GM19452 (cell line): ENCODE data around the gene MAFB.
A peak's percentile ranks its signal among the peaks of the same experiment; 100 is the strongest.
"Not testable (repeated sequence)": the region's sequence is repeated elsewhere in the genome, so short reads cannot be mapped to it uniquely, and the experiment has no call there.

ENCODE experiments used
- ATAC-seq: cut with Tn5 transposase; IDR thresholded peaks from one replicate; pipeline ENCODE4 v1.9.1; 2021; ENCODE audit not compliant: unreplicated experiment

Gene MAFB

DNA sequence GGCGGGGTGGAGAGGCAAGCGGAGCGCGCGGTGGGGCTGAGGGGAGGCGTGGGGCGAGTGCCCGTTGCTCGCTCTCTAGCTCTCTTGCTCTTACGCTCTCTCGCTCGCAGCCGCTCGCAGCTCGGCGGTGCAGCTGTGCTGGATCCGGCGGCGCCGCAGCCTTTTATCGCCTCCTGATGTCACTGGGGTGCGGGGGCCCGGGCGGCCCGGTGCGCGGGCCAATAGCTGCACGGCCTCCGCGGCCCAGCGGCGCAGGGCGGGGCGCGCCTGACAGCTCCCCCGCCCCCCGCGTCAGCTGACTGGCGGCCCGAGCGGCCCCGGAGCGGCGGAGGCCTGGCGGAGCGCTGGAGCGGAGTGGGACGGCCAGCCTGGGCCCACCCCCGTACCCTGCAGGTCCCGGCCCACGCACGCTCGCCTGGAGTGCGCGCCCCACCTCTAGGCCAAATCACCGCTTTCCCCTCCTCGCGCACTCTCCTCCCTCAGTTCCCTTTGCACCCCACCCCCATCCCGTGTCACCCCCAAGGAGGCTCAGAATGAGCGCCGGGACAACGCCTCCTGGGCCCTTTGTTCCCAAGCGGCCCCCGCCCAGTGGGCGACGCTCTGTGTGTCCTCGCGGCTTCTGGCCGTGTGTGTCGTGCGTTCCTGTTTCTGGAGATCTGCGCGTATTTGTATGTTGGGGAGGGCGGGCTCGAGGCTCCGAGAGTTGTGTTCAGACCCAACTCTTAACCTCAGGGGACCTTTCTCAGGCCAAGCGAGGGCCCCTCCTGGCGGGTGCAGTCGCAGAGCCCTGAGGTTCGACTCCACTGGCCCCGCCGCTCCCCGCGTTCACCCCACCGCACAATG is at the start of gene MAFB:
Gene MAFB (minus strand): TSS at position 137 of the 843 bp plus-strand sequence. CDS start 386 bp downstream, outside the sequence.
- peak; percentile 11 for ATAC-seq

DNA sequence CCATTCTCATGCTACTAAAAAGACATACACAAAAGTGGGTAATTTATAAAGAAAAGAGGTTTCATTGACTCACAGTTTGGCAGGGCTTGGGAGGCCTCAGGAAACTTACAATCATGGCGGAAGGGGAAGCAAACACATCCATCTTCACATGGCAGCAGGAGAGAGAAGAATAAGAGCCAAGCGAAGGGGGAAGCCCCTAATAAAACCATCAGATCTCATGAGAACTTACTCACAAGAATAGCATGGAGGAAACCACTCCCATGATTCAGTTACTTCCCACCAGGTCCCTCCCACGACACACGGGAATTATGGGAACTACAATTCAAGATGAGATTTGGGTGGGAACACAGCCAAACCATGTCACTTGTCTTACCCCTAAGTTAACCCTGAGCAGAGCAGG is 47.4 kb upstream of the MAFB start:
- ATAC-seq: not testable (repeated sequence)

DNA sequence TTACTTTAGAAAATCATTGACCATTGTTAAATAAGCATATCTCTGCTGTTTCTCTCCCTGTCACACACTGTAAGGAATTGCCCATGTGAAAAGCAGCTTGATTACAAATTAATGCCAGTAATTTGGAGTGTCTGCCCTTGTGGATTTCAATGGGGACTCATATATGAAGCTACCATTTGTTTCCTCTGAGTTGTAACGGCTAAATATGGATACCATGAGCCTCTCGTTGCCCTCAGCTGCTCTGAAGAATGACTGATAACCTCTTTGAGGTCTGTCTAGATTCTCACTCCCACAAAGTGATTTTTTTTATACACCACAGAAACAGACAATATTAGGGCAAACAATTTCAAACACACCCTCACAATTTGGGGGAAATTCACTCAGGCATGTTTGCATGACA is 40.0 kb upstream of the MAFB start:
- ATAC-seq: no peak

GRCh38 chr20:40728470-40728869 is 39.4 kb upstream of the MAFB start:
- no peak for ATAC-seq

- no peak for ATAC-seq
Observed at GRCh38 chr20:40727960-40728359, 38.9 kb upstream of the MAFB start.

- ATAC-seq: no peak
Observed at GRCh38 chr20:40726776-40727175, 37.7 kb upstream of the MAFB start.

DNA sequence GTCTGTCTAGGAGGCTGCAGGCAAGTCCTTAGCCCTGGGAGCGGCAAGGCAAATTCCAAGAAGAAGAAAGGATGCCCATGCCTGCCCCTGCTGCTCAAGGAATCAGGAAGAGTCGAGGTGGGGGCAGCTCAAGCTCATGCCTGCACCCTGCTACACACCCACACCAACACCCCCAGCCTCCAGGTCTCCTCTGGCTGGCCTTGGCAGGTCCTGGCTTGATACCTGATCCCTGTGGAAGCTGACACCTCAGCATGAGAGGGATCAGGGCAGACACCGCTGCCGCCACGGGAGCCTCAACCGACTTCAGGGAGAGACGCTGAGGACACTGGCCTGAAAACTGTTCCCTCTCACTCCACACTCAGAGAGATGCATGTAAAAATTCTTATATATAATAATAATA is 35.5 kb upstream of the MAFB start:
- ATAC-seq: no peak

GRCh38 chr20:40720826-40721225 is 31.8 kb upstream of the MAFB start:
- no peak for ATAC-seq

- no peak for ATAC-seq
Observed at GRCh38 chr20:40720099-40720498, 31.1 kb upstream of the MAFB start.

DNA sequence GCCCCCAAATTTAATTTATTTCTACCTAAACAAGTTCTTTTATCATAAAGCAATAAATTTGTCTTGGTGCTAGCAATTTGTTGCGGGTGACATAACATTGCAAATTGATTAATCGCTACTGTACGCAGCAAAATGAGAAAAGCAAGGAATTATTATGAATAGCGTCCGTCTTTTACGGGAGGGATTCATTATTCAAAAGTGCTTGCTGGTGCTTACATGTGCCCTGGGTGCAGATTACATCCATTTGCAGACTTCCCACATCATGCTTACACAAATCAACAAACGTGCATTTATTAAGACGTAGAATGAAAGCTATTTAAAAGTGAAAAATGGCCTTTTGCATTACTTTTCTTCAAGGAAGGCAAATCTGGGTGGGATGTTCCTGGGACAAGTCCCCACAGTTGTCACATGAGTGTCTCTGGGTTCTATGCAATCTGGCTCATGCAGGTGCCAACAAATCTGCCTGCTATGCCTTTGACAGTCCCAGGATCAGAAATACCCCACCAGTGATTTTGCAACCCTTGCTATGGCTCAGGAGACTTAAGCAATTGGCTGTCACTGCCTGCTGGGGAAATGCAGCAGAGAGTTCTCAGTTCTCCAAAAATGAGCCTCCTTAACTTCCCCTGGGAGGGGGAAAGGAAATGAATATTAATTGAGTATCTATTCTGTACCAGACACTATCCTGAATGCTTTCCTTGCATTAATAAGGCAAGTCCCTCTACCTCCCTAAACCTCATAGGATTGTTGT is 30.1 kb upstream of the MAFB start:
- no peak for ATAC-seq

DNA sequence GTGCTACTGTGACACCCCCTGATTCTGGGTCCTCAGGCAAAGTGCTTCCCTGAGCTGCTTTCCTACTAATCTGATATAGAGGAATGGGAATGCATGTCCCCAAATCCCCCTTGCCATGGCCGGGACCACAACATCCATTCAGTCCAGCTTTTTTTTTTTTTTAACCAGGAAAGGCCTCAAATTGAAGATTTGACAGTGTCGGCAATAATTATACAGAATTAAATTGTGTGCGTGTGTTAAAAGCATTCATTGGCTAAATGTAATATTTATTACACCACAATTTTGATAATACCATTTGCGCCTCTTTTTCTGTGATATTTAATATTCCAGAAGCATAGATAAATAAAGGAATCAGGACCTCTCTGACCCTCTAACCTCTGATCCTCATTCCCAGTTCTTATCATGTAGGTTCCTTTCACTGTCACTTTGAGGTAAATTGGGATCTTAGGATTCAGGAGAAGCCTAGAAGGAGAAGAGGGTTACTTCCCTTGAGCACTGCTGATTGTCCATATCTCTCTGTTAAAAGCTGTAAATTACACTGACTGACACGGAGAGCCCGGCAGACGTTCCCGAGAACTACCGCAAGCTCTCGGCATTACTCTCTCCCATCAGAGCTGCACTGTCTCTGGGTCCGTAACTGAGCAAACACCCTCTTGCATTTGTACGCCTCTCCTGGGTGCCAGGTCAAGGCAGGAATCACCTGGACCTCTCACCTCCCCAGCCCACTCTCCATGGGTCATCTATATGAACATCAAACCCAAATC is 29.4 kb upstream of the MAFB start:
- no peak for ATAC-seq

DNA sequence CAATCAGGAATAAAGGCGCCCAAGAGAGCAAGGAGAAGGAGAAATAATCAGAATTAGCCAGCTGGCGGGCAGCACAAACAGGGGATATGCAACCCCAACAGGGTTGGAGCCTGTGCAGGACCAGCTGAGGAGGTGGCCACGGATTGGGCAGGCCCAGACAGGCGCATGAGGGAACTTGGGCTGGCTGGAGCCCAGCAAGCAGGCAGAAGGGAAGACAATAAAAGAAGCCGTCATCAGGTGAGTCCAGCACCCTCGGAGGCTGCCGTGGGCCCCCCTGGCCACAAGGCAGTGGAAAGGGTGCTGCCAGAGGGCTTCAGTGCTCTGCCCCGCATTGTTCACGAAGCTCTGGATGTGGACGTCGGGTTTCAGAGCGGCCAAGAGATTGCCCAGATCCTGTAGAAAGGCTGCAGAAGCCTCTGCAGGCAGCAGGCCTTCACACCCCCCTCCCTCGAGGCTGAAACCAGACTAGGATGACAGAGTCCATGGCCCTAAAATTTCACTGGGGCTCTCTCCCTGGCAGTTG is 28.4 kb upstream of the MAFB start:
- no peak for ATAC-seq

- no peak for ATAC-seq
Observed at GRCh38 chr20:40715491-40715890, 26.5 kb upstream of the MAFB start.

DNA sequence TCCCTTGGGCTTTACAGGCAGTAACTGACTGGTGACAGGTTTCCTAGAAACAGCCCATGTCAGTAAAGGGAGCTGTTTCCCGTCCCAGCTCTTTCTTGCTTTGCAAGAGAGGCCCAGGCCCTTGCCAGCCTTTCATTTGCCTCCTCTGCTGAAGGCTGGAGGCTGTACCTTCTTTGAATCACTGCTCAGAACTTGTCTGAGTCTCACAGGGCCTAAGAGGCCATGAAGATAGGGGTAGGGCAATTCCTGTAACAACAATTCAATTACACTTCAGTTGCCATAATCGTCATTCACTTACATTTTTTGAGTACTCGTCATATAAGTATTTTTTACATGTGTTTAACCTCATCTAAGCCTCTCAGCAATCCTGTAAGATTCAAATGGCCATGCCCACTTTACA is 25.9 kb upstream of the MAFB start:
- no peak for ATAC-seq

- no peak for ATAC-seq
Observed at GRCh38 chr20:40714109-40714508, 25.1 kb upstream of the MAFB start.

DNA sequence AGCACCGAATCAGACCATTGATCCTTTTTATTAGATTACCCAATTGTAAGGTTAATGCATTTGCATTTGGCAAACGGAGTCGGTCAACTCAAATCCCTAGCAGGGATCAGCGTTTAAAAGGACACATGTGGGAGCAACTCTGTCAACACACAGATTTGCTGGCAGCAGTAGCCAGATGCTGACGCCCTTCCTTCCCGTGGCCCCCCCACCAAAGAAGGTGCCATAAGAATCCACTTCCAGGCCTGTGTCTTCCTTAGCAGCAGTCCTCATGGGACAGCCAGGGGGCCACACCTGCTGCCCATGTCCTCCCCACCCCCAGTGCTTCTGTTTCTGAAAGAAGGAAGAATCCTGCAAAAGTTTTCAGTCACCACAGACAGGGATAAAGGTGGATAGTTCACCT is 24.5 kb upstream of the MAFB start:
- no peak for ATAC-seq

DNA sequence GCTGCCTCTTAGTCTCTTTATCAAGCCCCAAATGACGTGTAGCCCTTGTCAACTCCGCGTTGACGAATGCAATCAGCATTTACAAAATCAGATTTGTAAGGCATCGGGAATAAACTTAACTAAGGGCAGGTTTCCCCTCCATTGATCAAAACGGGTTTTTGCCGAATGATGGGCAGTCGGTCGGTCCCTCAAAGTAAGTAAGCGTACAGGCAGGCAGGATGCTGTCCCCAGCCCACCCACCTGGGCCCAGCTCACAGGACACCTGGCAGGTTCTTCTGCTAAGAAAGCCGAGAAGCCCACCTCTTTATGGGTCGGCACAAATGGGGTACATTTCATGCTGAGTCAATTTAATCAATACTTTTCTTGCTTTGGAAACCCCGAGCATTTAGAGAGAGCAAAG is 22.0 kb upstream of the MAFB start:
- no peak for ATAC-seq

DNA sequence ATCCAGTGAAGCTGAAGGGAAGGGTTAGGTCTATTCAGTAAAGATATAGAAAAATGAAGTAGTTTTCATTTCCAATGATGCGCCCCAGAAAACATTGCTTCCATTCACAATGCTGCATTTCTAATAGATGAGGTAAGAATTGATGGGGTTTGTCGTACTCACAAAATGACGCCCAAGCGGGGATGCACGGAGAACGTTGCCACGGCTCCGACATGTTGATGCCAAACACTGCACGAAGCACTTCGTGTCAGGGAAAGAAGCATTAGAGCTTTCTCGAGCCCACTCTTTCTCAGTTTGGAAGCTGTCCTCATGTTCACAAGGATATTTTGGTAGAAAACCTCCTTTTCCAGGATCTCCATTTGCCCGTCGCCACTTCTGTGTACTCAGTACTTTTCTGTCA is 21.6 kb upstream of the MAFB start:
- no peak for ATAC-seq

GRCh38 chr20:40706977-40707582 is 18.0 kb upstream of the MAFB start:
- no peak for ATAC-seq

GRCh38 chr20:40705413-40705812 is 16.4 kb upstream of the MAFB start:
- ATAC-seq: no peak

DNA sequence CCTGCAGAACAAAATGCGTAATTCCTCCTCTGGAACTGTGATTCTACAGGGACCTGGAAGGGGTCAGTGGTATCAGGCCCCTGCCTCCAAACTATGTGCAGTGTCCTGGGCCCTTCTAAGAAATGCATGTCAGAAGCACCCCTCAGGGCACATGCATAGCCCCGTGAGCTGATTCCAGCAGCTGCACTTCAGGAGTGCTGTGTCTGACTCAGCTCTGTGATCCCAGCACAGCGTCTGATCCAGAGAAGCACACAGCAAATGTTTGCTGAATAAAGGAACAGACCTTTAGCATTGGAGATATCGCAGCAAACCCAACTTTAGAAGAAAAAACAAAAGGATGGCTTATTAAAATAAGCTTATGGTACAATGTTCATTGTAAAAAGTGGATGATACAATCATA is 15.8 kb upstream of the MAFB start:
- no peak for ATAC-seq
